HG02938 (cell line): ENCODE measurements around the gene ADSS1.

ENCODE experiments used
- ATAC-seq: cut with Tn5 transposase; IDR thresholded peaks from one replicate; pipeline ENCODE4 v1.9.1; 2021; ENCODE audit warnings: mild to moderate bottlenecking, moderate library complexity; ENCODE audit not compliant: unreplicated experiment

ADSS1 gene

DNA sequence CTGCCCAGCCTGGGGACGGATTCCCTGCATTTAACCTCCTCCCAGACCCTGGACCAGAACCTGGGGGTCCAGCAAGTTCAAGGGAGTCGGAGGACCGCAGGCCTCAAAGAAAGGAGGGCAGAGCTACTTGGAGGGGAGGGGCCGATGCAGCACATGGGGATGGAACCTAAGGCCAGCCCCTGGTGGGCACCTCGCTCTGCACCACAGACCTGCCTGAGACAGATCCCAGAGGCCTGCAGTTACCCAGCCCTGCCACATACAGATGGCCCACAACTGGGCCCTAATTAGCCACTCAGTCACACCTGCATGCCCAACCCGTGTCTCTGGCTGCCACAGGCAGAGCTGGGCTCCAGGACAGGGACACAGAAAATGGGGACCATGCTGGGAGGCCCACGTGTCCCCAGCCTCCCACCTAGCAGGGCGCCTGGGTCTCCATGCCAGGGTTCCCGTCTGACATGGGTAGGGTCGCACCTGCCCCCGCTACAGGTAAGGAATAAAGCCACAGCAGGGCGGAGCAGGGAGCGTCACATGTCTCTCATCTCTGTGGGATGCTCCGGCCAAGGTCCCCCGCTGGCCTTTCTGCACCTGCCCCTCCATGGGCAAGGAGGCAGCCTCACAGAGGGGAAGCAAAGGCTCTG, 54.8 kb downstream of the ADSS1 start:
- ATAC-seq, result no peak

DNA sequence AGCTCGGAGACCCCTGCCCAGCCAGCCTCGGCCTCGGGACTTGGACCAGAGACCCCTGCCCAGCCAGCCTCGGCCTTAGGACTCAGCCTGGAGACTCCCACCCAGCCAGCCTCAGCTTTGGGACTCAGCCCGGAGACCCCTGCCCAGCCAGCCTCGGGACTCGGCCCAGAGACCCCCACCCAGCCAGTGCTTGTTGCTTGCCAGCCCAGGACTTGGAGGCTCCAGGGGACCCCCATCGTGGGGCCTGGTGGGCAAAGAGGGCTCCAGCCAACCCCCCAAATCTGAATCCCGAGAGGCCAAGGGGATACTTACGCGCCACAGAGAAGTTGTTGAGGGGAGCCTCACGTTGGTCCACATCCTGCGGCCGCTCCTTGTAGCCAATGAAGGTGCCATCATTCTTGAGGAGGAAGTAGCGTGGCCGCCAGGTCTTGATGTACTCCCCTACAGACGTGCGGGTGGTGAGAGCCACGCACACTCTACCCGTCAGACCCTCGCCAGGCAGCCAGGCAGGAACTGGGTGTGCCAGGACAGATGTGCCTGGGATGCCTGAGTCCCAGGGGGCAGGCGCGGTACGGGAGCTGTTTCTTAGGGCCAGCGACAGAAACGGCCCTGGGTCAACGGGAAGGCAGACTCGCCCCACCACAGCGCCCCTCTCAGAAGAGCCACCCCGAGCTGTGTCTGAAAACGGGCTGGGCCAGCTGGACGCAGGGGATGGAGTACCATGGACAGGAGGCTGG, 55.9 kb downstream of the ADSS1 start:
- ATAC-seq, result no peak

DNA sequence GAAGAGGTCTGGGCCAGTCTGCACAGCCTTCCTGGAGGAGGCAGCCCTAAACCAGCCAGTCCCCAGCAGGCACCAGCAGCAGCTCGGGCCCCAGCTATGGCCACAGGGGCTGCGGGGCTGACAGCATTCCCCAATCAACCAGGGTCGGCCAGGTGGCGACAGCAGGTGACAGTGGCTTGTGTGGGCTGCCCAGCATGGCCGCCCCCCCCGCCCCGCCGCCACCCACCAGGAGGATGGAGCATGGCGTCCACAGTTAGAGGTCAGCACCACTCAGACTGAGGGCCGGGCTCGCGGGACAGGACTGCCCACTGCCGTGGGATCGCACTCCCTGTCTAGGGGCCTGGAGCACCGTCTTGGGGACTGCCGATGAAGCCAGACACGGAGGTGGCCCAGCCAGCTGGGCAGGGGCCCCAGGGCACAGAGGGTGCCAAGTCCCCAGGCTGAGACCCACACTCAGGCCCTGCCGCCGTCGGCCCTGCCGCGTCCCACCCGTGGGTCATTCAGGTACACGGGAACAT, 56.5 kb downstream of the ADSS1 start:
- ATAC-seq, result no peak

DNA sequence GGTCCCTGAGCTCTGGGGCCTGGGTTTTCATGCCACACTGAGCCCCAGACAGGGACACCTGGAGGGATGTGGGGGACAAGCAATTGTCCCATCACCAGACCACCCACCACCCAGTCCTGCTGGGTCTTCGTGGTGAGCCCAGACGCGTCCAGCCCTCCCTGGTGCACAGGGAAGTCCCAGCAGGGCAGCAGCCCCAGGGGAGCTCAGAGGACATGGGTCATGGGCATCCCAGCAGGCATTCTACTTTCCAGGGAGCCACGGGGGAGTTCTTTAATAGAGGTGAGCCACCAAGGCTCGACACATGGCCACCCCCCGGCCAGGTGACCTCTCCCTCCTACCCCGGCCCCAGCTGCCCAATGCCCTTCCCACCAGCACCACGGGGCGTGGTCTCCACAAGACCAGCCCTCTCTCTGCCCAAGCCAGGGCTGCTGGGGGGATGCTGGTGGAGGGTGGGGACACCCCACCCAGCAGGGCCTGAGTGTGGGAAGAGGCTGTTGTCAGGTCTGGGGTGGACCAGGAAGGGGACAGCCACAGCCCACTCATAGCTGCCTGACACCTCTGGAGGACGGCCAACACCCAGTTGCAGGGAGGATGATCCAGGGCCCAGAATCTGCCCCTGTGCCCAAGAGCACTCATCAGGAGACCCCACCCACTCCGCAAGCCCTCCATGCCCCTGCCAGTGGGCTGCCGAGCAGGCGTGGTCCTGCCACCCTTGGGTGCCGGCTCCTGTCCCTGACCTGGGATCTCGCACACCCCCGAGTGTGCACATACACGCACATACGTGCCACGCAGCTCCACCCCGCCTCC, 57.4 kb downstream of the ADSS1 start:
- ATAC-seq, result no peak

DNA sequence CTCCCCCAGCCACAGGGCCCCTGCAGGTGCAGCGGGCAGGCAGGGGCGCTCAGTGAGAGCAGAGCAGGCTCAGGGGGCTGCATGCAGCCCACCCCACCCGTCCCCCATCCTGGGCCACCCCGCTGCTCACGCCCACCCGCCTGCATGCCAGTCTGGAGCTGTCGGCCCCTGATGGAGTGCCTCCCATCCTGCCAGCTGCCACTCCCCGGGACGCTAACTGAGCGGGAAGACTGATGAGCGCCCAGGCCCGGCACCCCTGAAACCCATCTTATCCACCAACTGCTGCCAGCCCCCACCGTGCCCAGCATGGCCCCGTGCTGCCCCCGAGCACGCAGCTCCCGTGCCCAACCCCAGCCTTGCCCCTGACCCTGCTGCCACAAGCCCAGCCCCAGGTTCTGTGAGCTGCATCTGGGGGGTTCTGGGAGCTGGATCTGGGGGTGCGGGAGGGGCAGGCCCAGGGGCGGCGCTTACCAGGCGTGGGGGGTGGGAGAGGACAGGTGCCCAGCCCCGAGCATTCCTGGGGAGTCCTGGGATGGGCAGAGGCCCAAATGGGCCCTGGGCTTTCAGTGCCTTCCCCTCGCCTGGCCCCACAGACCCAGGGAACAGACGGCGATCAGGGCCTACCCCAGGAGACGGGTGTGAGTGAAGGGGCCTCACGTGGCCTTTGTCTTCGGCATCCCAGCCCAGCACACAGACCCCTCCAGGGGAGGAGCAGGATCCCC, 58.2 kb downstream of the ADSS1 start:
- no peak for ATAC-seq

DNA sequence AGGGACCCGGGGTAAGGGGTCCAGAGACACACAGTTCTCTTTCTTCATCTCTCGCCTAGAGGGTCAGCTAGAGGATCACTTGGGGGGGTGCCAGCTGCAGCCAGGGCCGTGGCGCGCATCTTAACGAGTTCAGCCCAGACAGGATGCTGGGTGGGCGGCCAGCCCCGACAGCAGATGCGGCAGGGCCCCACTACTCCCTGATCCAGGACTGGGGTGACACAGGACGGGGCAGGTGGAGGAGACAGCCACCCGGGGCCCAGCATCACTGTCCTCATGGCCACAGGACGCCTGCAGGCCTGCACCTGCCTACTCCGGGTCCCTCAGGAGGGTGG, 58.7 kb downstream of the ADSS1 start:
- no peak for ATAC-seq

DNA sequence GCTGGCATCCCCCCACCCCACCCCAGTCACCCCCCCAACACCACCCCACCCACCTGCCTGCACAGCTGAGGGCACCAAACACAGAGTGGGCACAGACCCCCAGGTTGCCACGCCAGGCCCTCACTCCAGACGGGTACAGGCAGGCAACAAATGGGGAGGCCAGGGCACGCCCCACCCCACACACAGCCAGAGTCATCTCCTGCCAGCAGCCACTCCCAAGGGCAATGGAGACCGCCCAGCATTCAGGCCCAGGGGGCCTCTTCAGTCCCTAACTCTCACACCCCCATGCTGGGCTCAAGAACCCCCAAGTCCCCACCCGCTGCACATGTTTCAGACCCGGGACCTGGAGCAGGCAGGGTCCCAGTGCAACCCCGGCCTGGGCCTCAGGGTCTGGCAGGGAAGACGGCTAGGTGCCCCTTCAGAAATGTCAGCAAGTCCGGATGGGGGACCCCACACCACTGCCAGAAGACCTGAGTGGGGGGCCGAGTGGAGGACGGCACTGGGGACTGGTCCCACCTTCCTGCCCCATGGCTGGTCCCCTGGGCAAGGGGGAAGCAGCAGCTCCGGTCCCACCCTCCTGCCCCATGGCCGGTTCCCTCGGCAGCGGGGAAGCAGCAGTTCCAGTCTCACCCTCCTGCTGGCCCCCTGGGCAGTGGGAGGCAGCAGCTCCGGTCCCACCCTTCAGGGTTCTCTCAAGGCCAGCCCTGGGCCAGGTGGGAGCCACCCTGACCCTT, 59.6 kb downstream of the ADSS1 start:
- ATAC-seq, result no peak

DNA sequence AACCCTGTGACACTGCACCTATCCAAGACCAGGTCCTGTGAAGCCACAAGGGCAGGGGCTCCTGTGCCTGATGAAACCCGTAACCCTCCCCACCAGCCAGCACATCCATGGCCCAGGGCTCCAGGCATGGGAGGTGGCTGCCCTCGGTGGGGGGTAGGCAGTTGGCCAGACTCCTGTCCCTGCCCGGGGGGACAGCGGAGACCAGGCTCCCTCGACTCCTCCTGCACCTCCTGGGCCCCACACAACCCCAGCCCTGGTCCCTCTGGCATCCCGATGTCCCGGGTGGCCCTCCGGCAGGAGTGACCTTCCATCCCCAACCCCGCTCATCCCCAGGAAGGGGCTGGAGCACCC, 60.2 kb downstream of the ADSS1 start:
- ATAC-seq, result no peak

DNA sequence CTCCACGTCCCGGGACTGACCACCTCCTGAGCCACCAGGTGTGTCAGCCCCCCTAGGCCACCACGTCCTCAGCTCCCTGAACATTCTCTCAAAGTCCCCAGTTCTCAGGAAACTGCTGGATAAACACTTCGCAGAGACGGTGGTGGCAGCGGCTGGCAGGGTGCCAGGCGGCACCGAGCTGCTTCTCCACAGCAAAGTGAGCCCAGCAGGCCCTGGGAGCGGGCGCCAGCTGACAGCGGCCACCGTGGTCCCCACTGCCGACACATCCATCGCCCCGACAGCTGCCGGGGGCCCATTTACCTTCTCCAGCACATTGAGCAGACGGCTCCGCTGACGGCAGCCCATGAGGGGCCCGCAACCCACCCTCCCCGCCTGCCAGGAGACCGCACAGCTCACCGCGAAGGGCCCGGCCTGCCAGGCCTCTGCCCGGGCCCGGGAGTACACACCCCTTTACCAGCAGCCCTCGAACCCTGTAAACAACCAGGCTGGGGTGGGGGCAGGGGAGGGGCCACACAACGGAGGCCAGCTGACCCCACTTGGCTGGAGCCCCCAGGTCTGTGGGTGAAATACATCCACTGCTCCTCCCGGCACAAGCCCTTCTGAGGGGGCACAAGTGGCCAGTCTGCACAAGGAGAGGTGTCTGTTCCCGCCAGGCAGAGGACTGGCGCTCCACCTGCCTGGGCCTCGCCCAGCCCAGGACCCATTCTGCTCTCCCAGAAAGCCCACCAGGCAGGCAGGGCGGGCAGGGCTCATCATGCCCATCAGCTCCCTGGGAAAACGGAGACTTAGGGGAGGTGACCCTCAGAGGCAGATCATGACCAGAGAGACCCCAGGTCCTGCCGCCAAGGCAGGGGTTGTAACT, 61.0 kb downstream of the ADSS1 start:
- no peak for ATAC-seq

DNA sequence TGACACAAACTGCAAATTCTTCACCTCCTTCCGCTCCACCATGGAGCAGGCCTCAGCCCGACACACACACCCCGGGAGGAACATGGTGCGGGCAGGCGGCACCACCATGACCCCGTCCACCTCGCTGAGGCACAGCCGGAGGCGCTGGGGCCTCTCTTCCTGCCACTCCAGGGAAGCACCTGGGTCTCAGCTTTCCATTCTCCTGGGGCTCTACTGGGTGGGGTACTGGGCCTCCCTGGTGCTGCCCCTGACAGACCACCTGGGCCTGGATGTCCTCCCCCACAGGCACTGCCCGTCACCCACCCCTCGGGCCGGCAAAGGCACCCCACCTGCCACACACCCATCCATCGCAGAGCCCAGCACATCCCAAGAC, 61.7 kb downstream of the ADSS1 start:
- no peak for ATAC-seq

DNA sequence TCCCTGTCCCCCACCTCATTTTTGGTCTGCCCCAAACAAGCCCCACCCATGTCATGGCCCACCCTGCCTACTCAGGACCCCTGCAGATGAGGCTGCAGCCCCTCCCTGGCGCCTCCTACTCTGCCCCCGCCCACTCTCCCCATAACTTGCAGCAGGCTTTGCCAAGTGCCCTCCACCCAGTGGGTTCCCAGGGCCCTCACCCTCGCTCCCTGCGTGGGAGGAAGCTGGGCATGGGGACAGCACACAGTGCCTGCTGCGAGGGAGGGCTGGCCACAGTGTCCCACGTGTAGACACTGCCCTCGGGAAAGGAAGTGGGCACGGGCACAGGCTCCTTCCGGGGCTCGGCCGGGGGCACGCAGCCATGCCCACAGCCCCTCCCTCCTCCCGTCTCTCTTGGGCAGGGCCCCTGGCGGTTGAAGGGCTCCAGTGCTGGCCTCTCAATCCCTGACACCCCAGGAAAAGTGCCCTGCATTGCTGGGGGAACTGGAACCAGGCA, 62.1 kb downstream of the ADSS1 start:
- ATAC-seq, result no peak

DNA sequence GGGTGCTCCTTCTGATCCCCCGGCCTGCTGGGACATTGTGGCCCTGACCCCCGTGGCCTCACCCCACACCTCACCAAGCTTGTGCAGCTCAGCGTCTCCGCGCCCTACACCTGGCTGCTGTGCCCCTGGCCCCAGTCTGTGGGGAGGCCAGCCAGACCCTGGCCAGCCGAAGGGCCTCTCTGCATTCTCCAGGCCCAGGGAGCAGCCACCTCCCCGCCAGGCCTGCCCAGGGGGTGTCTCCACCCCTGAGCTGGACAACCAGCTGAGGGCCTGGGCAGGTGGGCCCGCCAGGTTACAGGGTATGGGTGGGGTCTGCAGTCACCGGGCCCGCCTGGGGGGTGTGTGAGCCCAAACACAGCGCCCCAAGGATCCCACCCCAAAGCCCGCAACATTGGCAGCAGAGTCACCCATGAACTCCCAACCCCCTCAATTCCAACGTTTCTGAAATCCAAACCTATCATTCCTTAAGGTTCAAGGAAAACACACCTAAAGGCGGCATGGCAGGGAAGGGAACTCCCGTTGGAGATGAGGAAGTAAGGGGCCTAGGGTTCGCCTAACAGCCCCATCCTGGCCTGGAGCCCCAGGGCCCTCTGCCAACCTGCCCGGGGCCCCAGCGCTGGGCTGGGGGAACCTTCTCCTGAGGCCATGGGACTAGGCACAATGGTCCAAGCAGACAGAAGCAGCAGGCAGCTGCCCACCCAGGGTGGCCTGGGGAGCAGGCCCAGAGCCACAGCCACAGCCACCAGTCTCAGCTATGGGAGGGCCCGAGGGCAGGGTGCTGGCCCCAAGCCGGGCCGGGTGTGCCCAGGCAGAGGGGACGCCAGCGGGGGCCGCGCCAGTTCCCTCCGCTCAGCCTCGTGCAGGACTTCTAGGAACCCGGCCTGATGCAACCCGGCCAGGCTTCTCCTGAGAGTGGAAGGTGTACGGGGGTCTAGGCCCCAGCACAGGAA, 63.0 kb downstream of the ADSS1 start:
- ATAC-seq, result no peak

DNA sequence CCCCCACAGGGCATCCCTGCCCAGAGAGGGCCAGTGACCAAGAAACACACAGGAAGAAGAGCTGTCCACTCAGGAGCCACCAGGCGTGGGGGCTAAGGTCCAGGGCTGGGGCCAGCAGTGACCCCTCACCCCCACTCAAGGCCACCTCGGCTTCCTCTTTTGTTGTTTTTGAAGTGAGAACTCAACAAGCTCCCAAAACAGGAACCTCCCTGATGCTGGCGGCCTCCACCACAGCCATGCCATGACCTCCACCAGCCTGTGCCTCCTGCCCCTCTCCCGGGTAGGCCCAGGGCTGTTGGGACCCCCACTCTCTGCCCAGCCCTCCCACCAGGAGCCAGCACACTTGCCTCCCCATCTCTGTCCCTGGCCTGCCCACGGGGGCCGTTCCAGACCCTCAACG, 63.7 kb downstream of the ADSS1 start:
- no peak for ATAC-seq

DNA sequence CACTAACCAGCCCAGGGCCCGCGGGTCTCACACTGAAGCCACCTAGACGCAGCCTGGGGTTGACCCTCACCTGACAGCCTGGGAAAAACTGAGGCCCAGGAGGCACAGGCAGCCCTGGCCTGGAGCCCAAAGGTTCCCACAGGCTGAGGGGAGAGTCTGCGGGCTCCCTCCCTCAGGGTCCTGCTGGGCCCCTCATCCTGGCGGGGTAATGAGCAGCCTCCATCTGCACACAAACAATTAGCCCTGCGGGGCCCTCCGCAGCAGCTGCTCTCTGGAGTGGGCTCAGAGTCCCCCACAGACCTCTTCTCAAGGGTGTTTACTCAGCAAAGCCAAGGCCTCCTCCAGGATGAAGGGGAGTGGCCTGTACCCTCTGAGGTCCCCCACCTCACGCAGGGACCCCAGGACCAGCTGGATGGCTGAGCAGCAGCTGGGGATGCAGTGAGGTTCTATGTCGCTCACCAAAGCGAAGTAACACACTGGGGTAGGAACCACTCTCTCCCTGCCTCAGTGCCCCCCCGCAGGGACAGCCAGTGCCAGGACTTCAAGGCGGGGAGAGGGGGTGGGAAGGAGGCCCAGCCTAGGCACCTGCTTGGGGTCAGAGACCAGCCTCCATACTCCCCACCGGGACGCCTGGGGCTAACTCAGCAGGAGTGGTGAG, 64.3 kb downstream of the ADSS1 start:
- ATAC-seq, result no peak

DNA sequence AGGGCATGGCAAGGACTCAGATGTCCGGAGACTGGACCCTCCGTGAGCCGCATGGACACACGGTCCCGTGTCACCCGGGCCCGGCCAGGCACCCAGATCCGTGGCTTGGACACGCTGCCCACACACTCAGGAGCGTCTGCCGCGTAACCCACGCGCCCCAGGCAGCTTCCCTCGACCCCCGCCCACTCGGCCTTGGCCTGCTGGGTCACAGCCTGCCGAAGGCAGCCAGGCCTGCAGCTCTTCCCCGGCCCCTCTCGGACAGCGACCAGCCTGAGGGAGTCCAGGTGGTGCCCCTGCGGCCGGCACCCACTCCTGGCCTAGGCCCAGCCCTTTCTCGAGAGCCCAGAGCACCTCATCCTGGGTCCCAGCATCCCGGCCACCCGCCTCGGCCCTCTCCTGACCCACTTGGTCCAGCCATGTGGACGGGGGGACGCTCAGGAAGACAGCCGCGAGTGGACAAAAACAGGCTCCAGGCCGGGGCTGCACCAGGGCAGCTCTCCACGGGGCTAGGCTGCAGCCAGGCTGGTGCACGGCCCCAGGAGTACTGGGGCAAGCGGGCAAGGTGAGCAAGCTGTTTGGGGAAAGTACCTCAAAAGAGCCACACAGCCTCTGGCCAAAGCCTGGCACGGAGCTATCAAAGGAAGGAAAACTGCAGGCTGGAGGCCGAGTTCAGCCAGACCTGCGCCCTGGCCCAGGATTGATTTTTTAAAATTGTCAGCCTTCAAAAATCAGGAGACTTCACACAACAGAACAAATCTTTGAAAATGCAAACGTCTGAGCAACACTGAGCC, 65.0 kb downstream of the ADSS1 start:
- ATAC-seq, result no peak

DNA sequence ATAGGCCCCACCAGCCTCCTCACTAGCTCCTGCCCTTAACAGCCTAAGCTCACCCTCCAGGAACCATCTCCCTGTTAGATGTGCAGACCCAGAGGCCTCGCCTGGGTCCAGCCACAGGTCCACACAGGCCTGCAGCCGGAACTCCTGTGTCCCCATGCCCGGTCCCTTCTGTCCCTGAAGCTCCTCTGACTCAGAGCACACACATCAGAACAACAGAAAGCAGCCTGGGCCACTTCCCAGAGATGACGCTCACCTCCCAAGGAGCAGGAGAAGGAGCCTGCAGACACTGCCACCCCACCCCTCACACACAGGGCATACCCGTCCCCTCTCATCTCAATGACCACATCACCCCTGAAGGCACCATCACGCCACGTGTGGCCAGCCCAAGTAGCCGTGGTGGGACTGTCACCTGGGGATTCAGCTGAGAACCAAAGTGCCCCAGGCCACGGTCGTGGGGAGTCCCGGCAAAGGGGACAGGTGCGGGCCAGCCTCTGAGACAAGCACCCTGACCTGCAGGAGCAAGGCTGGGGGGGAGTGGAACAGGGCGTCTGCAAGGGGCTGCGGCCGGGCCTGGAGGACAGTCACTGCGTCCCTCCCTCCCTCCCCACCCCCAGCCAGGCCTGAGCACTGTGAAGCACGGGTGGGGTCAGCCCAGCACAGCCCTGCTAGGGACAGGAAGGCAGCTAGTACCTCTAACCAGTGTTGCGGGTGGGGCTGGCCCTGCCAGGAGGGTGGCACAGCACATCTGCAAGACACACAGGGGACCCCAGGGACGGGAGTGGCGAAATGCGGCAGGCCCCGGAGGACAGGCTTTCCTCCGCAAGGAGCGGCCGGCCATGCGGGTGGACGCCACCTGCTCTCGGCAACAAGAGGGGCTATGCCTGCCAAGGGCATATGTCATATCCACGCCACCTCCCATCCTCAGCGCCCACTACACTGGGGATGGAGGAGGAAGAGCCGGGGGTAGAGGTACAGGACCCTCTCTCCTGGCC, 66.0 kb downstream of the ADSS1 start:
- no peak for ATAC-seq
